Duodenal mucosa (tissue), 2 donors: ENCODE measurements around the gene OR4N5.

ENCODE experiments used
- H3K27ac ChIP-seq: one replicate; pipeline ENCODE4 v1.7.0; 2013; ENCODE audit warnings: low read depth, low read length
- H3K27me3 ChIP-seq, 2 donors: one replicate each; pipeline ENCODE4 v1.7.0; 2013; ENCODE audit warnings: low read length in 2 of 2, control low read depth in 1 of 2; ENCODE audit not compliant: insufficient read depth in 2 of 2, control insufficient read depth in 1 of 2
- H3K36me3 ChIP-seq, 2 donors: one replicate each; pipeline ENCODE4 v1.7.0; 2013; ENCODE audit warnings: low read length in 2 of 2, control low read depth in 1 of 2; ENCODE audit not compliant: insufficient read depth in 2 of 2, control insufficient read depth in 1 of 2
- H3K4me1 ChIP-seq, 2 donors: one replicate each; pipeline ENCODE4 v1.7.0; 2013; ENCODE audit warnings: low read length in 2 of 2, control low read depth in 1 of 2; ENCODE audit not compliant: insufficient read depth in 2 of 2, control insufficient read depth in 1 of 2
- H3K4me3 ChIP-seq, 2 donors: one replicate each; pipeline ENCODE4 v1.7.0; 2013; ENCODE audit warnings: low read length in 2 of 2, low read depth in 1 of 2
- H3K9ac ChIP-seq, 2 donors: one replicate each; pipeline ENCODE4 v1.7.0; 2013; ENCODE audit warnings: low read length in 2 of 2, low read depth in 1 of 2
- H3K9me3 ChIP-seq, 2 donors: one replicate each; pipeline ENCODE4 v1.7.0; 2013; ENCODE audit warnings: low read length in 2 of 2, control low read depth in 1 of 2; ENCODE audit not compliant: control insufficient read depth in 1 of 2

Gene OR4N5

GRCh38 chr14:20191396-20191795, 52.8 kb downstream of the OR4N5 start:
- no peaks in the 10 kb centered on the region for H3K9me3 ChIP-seq
- H3K27ac ChIP-seq: no peak overlapping the region
- no peaks in the 10 kb centered on the region for H3K36me3 ChIP-seq
- no peak overlapping the region for H3K9ac ChIP-seq
- no peaks in the 10 kb centered on the region for H3K4me1 ChIP-seq
- H3K27me3 ChIP-seq: no peaks in the 10 kb centered on the region
- H3K4me3 ChIP-seq: no peak overlapping the region

- Histone ChIP-seq H3K9ac (no peak overlapping the region), H3K4me3 (no peak overlapping the region), H3K27ac (no peak overlapping the region), H3K4me1 (no peaks in the 10 kb centered on the region), H3K9me3 (no peaks in the 10 kb centered on the region), H3K36me3 (no peaks in the 10 kb centered on the region), H3K27me3 (no peaks in the 10 kb centered on the region)
Measured at GRCh38 chr14:20194101-20194500, 55.5 kb downstream of the OR4N5 start.
